Stimulated activated CD4-positive, alpha-beta T cell treated with anti-CD3 and anti-CD28 coated beads, TNF-alpha, amount 100 ng/mL, for 1 hour (primary cell): ENCODE data around the gene S100A9.

Experiments used
- DNase-seq, 3 donors: peaks; one replicate each; pipeline ENCODE4 v3.0.0-alpha.2; 2020; ENCODE audit warnings: low read depth in 3 of 3, low spot score in 1 of 3

Gene S100A9

GRCh38 chr1:153360592-153361479, 3.2 kb downstream of the S100A9 start:
- DNase-seq = no peak

GRCh38 chr1:153361480-153362109, 3.9 kb downstream of the S100A9 start:
- no peak for DNase-seq

DNA sequence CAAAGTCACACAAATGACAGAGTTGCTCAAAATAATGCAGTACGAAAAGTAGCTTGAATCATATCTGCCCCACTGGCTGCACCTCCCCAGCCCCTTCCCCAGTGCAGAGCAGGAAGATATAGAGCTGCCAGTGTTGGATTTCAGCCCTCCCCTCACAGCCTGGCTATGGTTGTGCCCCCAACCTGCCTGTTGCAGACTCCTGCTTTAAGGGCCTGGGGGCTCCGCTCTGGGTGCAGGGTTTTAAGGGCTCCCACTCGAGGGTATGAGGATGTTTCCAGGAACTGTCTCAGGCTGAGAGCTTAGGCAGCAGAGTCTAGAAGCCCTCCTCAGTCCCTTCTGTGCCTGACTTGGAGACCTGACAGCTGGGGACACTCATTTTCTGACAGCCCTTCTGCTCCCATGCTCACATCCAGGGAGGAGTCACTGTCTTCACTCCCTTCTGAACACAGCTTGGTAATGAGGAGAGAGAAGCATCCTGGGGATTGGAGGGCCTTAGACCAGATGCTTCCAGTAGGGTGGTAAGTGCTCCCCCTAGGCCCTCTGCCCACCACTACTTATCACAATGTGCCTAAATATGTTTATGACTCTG, 4.6 kb downstream of the S100A9 start:
- DNase-seq = no peak

GRCh38 chr1:153363641-153364040, 6.0 kb downstream of the S100A9 start:
- DNase-seq = no peak

DNA sequence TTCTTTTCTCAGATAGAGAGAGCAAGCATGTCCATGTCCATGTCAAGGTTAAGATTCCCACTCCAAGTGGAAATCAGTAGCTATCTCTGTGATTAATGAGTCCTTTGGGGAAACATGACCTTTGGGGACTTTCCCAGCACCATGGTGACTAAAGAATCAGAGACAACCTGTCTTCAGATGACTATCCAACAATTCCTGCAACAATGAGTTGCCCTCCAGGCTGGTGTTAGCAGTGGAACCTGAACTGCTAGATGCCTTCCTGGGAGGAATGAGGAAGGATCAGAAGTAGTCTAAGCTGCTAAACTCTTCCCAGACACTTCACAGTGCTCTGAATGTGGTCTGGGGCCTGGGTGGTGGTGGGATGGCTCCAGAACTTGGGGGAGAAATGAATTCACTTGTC, 6.5 kb downstream of the S100A9 start:
- no peak for DNase-seq

- no peak for DNase-seq
These were observed 7.4 kb downstream of the S100A9 start for GRCh38 chr1:153364766-153365666.

DNA sequence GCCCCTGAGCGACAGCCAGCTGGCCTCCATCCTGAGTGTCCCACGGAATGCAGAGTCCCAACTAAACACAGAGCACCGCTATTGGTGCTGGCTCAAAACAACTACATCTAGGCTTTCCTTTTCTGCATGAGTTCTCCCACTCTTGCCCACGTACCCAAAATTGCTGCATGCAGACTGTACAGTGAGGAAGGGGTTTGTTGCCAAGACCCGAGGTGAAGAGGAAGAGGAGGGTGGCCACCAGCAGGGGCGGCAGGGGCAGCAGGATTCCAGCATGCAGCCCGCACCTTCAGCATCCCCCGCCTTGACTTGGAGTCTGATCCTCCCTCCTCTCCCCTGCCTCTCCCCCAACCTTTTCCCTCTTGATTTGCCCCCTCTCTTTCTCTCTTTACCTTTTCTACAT, 8.0 kb downstream of the S100A9 start:
- no peak for DNase-seq

DNA sequence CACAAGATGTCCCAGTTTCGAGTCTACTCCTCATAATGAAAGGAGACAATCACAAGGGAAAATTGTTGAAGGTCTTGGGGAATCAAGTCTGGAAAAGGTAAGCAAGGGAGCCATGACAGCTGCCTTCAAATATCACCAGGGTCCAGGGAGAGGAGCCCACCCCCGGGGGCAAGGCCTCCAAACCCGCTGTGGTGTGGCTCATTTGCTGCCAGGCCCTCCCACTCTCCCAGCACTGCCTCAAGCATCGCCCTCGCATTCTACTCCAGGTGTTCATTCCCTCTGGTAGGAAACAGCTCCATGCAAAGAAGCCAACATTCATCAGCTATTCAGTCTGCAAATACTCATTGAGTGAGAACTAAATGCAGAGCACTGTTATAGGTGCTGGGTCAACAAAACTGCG, 8.6 kb downstream of the S100A9 start:
- DNase-seq = no peak

- no peak for DNase-seq
These were observed 9.4 kb downstream of the S100A9 start for GRCh38 chr1:153367090-153367489.

- no peak for DNase-seq
These were observed 10.8 kb downstream of the S100A9 start for GRCh38 chr1:153368495-153368894.

GRCh38 chr1:153370146-153370545, 12.5 kb downstream of the S100A9 start:
- no peak for DNase-seq

GRCh38 chr1:153371231-153371630, 13.6 kb downstream of the S100A9 start:
- no peak for DNase-seq

GRCh38 chr1:153372571-153372970, 14.9 kb downstream of the S100A9 start:
- no peak for DNase-seq

DNA sequence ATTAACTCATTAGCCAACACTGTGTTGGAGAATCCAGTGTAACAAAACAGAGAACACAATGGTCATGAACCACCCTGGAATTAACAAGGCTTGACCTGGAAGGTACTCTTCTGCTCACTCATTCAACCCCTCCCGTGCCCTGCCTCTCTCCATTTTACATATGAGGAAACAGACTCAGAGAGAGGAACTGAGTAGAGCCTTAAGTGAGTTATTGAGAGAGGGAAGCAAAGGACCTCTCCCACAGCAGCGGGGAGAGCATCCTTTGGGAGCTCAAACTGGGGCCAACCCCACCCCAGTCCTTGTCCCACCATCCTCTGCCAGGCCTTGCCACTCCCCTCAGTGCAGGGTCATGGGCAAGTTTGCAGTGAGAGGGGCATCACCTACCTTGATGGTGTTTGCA, 16.4 kb downstream of the S100A9 start:
- DNase-seq = no peak

- DNase-seq = no peak
These were observed 17.9 kb downstream of the S100A9 start, which contains the start of gene S100A12 for GRCh38 chr1:153375511-153375910. Gene S100A12 (minus strand): TSS chr1:153375621. CDS start chr1:153374592, 1,029 bp downstream.

- DNase-seq = no peak
These were observed 21.9 kb downstream of the S100A9 start for GRCh38 chr1:153379591-153379990.

GRCh38 chr1:153380711-153381110, 23.1 kb downstream of the S100A9 start:
- DNase-seq = no peak

DNA sequence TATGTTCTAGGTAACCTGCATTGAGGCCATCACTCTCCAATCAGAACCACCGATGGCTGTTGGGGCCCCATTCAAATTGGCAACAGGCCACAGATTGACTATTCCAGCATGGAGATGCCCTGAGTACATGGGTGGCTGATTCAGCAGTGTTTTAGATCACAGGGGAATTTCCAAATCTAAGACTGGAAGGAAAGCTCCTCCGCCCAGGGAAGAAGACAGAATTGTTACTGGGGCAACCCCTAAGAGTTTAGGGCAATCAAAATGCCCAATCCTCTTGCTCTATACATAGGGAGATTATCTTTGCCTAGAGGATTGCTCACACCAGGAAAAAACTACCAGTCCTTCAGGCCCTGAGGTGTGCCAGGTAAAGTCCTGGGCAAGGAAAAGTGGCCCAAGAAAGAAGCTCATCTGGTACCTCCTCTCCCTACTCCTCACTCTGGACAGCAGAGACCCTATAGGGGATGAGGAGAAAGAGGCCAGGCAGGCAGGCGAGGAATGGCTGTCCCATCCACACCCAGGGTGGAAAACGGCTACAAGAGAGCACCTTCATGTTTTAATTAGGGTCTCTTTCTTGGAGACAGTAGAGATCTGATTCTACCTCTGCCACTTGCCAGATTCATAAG, 27.4 kb downstream of the S100A9 start:
- DNase-seq = no peak

- no peak for DNase-seq
These were observed 28.8 kb downstream of the S100A9 start for GRCh38 chr1:153386500-153386901.

- DNase-seq = no peak
These were observed 29.3 kb downstream of the S100A9 start for GRCh38 chr1:153387001-153387400.

- no peak for DNase-seq
These were observed 30.1 kb downstream of the S100A9 start for GRCh38 chr1:153387785-153388184.
